Measurements from ENCODE around the gene TDRD7. TPM values are rescaled to one million over a fixed set of nuclear protein-coding genes. Genes with fewer than 3 reads are reported as not detected.

Gene TDRD7
- total RNA-seq, 1 experiment from 2014 or later: 22.0 TPM

DNA sequence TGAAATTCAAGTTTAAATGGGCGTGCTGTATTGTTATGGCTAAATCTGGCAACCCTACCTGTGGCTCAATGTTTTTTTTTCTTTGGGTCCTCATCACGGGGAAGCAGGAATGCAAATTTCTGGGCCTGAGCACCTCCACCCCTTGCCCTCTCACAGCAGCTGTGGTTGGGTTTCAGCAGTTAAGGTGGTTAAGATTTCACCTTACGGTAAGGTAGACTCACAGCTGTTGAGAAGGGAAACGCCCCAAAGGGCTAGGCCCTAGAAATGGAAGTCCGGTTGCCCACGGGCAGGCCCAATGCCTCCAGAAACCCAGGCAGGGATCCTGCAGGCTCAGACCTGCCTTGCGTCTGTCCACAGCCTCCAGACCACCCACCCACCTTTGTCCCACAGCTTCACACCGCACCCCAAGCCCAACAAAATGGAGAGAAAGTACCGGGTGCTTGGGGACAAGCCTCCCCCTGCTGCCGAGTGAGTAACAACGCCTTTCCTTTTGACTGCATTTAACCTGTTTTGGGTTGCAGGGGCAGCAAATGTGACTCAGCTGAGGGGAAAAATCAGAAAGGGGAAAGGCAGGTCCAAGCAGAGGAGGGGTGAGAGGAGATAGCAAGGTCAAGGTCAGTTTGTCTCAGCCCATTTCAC is 48.1 kb upstream of the TDRD7 start:
- Histone ChIP-seq H3K27me3 (replicated peaks; ENCODE audit: control insufficient read depth, insufficient read depth, low read length) (no peaks in the 10 kb centered on the region), H3K4me1 (no peaks in the 10 kb centered on the region; the same call in 1 of the 2 replicates), H3K9me3 (no peaks in the 10 kb centered on the region), H3K4me3 (ENCODE audit: low read depth, low read length) (no peak overlapping the region), H3K36me3 (ENCODE audit: control insufficient read depth, insufficient read depth, low read length) (no peaks in the 10 kb centered on the region; the same call in 1 of the 2 replicates)
- TF ChIP-seq, protein P1, sequence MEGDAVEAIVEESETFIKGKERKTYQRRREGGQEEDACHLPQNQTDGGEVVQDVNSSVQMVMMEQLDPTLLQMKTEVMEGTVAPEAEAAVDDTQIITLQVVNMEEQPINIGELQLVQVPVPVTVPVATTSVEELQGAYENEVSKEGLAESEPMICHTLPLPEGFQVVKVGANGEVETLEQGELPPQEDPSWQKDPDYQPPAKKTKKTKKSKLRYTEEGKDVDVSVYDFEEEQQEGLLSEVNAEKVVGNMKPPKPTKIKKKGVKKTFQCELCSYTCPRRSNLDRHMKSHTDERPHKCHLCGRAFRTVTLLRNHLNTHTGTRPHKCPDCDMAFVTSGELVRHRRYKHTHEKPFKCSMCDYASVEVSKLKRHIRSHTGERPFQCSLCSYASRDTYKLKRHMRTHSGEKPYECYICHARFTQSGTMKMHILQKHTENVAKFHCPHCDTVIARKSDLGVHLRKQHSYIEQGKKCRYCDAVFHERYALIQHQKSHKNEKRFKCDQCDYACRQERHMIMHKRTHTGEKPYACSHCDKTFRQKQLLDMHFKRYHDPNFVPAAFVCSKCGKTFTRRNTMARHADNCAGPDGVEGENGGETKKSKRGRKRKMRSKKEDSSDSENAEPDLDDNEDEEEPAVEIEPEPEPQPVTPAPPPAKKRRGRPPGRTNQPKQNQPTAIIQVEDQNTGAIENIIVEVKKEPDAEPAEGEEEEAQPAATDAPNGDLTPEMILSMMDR (IDR thresholded peaks at IDR 0.05; ENCODE audit: insufficient read depth in 1 of 2, low read depth in 1 of 2, low read length in 1 of 2, severe bottlenecking in 1 of 2, unreplicated experiment in 1 of 2): no peak
- no peak for DNase-seq
- Mint-ChIP-seq H3K4me1 (ENCODE audit: low read depth, unreplicated experiment) (peaks cover 15% of the 10 kb centered on the region), H3K27me3 (ENCODE audit: insufficient read depth, unreplicated experiment) (no peaks in the 10 kb centered on the region), H3K36me3 (ENCODE audit: insufficient read depth, unreplicated experiment) (peaks cover 6% of the 10 kb centered on the region), H3K9me3 (ENCODE audit: unreplicated experiment) (peaks cover 5% of the 10 kb centered on the region), H3K4me3 (ENCODE audit: unreplicated experiment) (no peak overlapping the region), H3K27ac (ENCODE audit: unreplicated experiment) (no peak overlapping the region)
- CTCF ChIA-PET: no interaction called here
- intact Hi-C loops (cut with micrococcal nuclease; ENCODE audit: unreplicated experiment): no loop called here
- POLR2A ChIA-PET: no interaction called here
- BruUV-seq (replicated peaks): no TSS peak

DNA sequence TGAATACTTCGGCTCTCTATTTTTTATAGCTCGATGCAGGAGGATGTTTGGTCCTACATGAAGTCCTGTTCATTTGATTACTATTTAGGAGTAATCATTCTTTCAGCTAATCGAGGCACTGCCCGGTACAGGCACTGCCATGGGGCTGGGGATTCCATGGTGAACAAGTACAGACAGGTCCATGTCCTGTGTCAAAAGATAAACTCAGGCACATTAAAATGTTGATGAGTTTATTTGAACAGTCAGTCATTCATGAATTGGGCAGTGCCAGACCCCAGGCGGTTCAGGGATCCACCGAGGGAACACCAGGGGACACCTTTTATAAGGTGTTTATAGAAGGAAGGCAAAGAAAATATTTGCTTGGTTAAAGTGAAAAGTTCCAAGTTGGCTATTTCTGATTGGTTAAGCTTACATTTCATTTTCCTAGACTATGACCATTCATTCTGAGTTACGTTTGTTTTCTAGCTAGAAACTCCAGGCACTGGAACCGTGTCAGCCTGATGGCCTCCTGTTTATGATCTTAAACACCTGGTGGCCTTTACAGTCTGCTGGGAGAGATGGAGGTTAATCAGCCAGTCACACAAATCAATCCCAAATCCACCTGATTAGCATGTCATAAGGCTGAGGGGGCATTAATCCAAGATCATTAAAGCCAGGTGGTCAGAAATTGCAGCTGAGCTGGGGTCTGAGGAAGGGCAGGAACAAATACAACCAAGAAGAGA is 47.0 kb upstream of the TDRD7 start:
- POLR2A ChIA-PET: no interaction called here
- Histone ChIP-seq H3K9me3 (peaks cover 5% of the 10 kb centered on the region; the same call in 1 of the 2 replicates), H3K4me3 (ENCODE audit: low read depth, low read length) (no peak overlapping the region), H3K27me3 (replicated peaks; ENCODE audit: control insufficient read depth, insufficient read depth, low read length) (no peaks in the 10 kb centered on the region), H3K4me1 (no peaks in the 10 kb centered on the region), H3K36me3 (ENCODE audit: control insufficient read depth, insufficient read depth, low read length) (no peaks in the 10 kb centered on the region; the same call in 1 of the 2 replicates)
- no TSS peak for BruUV-seq (replicated peaks)
- Mint-ChIP-seq H3K9me3 (ENCODE audit: unreplicated experiment) (peaks cover 16% of the 10 kb centered on the region), H3K27ac (ENCODE audit: unreplicated experiment) (peak overlapping the region; percentile 5), H3K4me1 (ENCODE audit: low read depth, unreplicated experiment) (peaks cover 7% of the 10 kb centered on the region), H3K27me3 (ENCODE audit: insufficient read depth, unreplicated experiment) (no peaks in the 10 kb centered on the region), H3K36me3 (ENCODE audit: insufficient read depth, unreplicated experiment) (peaks cover 6% of the 10 kb centered on the region), H3K4me3 (ENCODE audit: unreplicated experiment) (no peak overlapping the region)
- intact Hi-C loops (cut with micrococcal nuclease; ENCODE audit: unreplicated experiment): no loop called here
- CTCF ChIA-PET: interaction anchor here (0.5 kb wide), 1 partner anchor 32 kb away, joined by 4 read pairs; no protein-coding TSS in a partner anchor
- TF ChIP-seq, protein P1 (IDR thresholded peaks at IDR 0.05; ENCODE audit: insufficient read depth in 1 of 2, low read depth in 1 of 2, low read length in 1 of 2, severe bottlenecking in 1 of 2, unreplicated experiment in 1 of 2): no peak
- DNase-seq: no peak

DNA sequence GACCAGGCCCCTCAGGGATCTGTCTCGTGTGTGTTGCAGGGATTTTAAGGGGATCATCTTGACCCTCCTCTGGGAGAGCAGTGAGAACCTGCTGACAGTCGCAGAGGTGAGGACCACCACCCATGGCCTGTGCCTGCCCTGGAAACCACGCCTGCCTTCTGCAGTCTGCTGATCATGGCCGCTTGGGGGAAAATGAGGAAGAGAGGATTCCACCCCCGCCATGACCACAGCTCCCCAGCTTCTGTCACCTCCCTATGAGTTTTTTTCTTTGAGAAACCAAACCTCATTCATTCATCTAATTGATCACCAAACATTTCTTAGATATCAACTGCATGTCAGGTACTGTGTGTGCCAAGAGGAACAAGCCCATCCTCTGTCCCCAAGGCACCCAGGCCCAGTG is 46.3 kb upstream of the TDRD7 start:
- Mint-ChIP-seq H3K4me3 (ENCODE audit: unreplicated experiment) (no peak overlapping the region), H3K27me3 (ENCODE audit: insufficient read depth, unreplicated experiment) (no peaks in the 10 kb centered on the region), H3K9me3 (ENCODE audit: unreplicated experiment) (peaks cover 23% of the 10 kb centered on the region), H3K36me3 (ENCODE audit: insufficient read depth, unreplicated experiment) (peaks cover 2% of the 10 kb centered on the region), H3K4me1 (ENCODE audit: low read depth, unreplicated experiment) (peaks cover 2% of the 10 kb centered on the region), H3K27ac (ENCODE audit: unreplicated experiment) (peak overlapping the region; percentile 5)
- Histone ChIP-seq H3K4me3 (ENCODE audit: low read depth, low read length) (no peak overlapping the region), H3K4me1 (no peaks in the 10 kb centered on the region), H3K9me3 (peaks cover 5% of the 10 kb centered on the region; the same call in 1 of the 2 replicates), H3K36me3 (ENCODE audit: control insufficient read depth, insufficient read depth, low read length) (no peaks in the 10 kb centered on the region; the same call in 1 of the 2 replicates), H3K27me3 (replicated peaks; ENCODE audit: control insufficient read depth, insufficient read depth, low read length) (no peaks in the 10 kb centered on the region)
- ChIA-PET POLR2A (no interaction called here), CTCF (no interaction called here)
- TF ChIP-seq, protein P1 (IDR thresholded peaks at IDR 0.05; ENCODE audit: insufficient read depth in 1 of 2, low read depth in 1 of 2, low read length in 1 of 2, severe bottlenecking in 1 of 2, unreplicated experiment in 1 of 2): no peak
- DNase-seq: no peak
- BruUV-seq (replicated peaks): no TSS peak
- intact Hi-C loops (cut with micrococcal nuclease; ENCODE audit: unreplicated experiment): no loop called here
